Endodermal cell (in vitro differentiated cells): ENCODE results near the gene TNRC6B. TPM values are rescaled to one million over a fixed set of nuclear protein-coding genes. Genes with fewer than 3 reads are reported as not detected.

Source experiments
- DNase-seq: peaks from one replicate; pipeline ENCODE4 v3.0.0-alpha.2; 2017
- H3K27ac ChIP-seq: 2 replicates; pipeline ENCODE4 v1.5.1; 2013; ENCODE audit warnings: mild to moderate bottlenecking, low read depth, low read length, moderate library complexity
- H3K27me3 ChIP-seq: 2 replicates; pipeline ENCODE4 v1.6.1; 2013; ENCODE audit warnings: mild to moderate bottlenecking, low read length, moderate library complexity; ENCODE audit not compliant: insufficient read depth, control insufficient read depth, poor library complexity, severe bottlenecking
- H3K36me3 ChIP-seq: 2 replicates; pipeline ENCODE4 v1.7.0; 2013; ENCODE audit warnings: mild to moderate bottlenecking, low read length, moderate library complexity; ENCODE audit not compliant: control insufficient read depth, insufficient read depth
- H3K4me1 ChIP-seq: one replicate; pipeline ENCODE4 v1.7.0; 2013; ENCODE audit warnings: low read length; ENCODE audit not compliant: control insufficient read depth, insufficient read depth
- H3K4me3 ChIP-seq: 2 replicates; pipeline ENCODE4 v1.5.1; 2013; ENCODE audit warnings: mild to moderate bottlenecking, low read length, moderate library complexity
- H3K9ac ChIP-seq: 2 replicates; pipeline ENCODE4 v1.6.1; 2013; ENCODE audit warnings: mild to moderate bottlenecking, low read length, moderate library complexity; ENCODE audit not compliant: poor library complexity, severe bottlenecking; ENCODE audit errors: extremely low read depth
- H3K9me3 ChIP-seq: 2 replicates; pipeline ENCODE4 v1.6.1; 2013; ENCODE audit warnings: mild to moderate bottlenecking, low read length, moderate library complexity; ENCODE audit not compliant: control insufficient read depth
- H3K27ac Mint-ChIP-seq: 2 replicates; pipeline ENCODE4 v1.8.0; 2020; ENCODE audit warnings: mixed read lengths
- H3K27me3 Mint-ChIP-seq: 2 replicates; pipeline ENCODE4 v1.8.0; 2021; ENCODE audit warnings: mild to moderate bottlenecking, mixed read lengths; ENCODE audit not compliant: insufficient read depth
- H3K36me3 Mint-ChIP-seq: 2 replicates; pipeline ENCODE4 v1.8.0; 2020; ENCODE audit warnings: low read depth, mixed read lengths
- H3K4me1 Mint-ChIP-seq: 2 replicates; pipeline ENCODE4 v1.8.0; 2020; ENCODE audit warnings: mixed read lengths
- H3K4me3 Mint-ChIP-seq: 2 replicates; pipeline ENCODE4 v1.8.0; 2020; ENCODE audit warnings: mild to moderate bottlenecking, moderate library complexity, mixed read lengths
- H3K9me3 Mint-ChIP-seq: 2 replicates; pipeline ENCODE4 v1.8.0; 2020; ENCODE audit warnings: mild to moderate bottlenecking, mixed read lengths
- WGBS, 2 experiments: methylation state at CpG; one replicate each; pipeline versions ENCODE4 v1.1.5 to v1.1.7; 2013; ENCODE audit warnings: missing lambda C conversion rate in 2 of 2, mixed read lengths in 1 of 2; ENCODE audit not compliant: insufficient coverage in 1 of 2, insufficient read length in 1 of 2; 5-methylcytosine and 5-hydroxymethylcytosine counted together
- total RNA-seq, 2 donors: library from RNA; stranded (reverse); fragmentation: NEBNext Ultra II Directional in 1 of 2; extraction: Animal tissue kit (Norgen Biotek cat#: 25700) in 1 of 2; gene quantifications; 2 replicates in 1 of 2; 3 replicates in 1 of 2; pipeline ENCODE4 v1.2.1, GENCODE V29; 2021
- TF ChIP-seq, protein P1 (sequence below): fragments of 200-600 bp; sonication (generic); conservative IDR thresholded peaks from 2 replicates; pipeline ENCODE4 v1.5.0; 2021; ENCODE audit warnings: antibody characterized with exemption, mild to moderate bottlenecking

Gene TNRC6B
- total RNA-seq, 2 donors from 2014 or later: 57.5 to 62.5 TPM

DNA sequence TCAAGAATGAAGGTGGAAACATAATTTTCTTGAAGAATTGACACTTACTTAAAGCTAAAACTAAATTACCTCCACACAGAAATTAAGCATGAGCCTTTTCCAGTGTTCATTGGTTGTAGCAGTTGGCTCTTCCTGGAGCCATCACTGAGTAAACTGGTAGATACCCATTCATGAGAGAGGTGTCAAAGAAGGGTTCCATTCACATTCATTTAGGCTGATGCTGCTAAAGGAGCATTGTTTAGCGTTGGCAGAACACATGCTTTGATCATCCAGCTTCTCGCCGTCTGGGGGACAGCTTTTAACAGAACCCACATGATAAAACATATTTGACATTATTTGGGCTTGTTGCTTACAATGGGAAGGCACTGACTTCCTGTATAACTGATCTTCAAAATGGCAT, 71.6 kb downstream of the TNRC6B start:
- DNase-seq: no peak
- TF ChIP-seq, protein P1, sequence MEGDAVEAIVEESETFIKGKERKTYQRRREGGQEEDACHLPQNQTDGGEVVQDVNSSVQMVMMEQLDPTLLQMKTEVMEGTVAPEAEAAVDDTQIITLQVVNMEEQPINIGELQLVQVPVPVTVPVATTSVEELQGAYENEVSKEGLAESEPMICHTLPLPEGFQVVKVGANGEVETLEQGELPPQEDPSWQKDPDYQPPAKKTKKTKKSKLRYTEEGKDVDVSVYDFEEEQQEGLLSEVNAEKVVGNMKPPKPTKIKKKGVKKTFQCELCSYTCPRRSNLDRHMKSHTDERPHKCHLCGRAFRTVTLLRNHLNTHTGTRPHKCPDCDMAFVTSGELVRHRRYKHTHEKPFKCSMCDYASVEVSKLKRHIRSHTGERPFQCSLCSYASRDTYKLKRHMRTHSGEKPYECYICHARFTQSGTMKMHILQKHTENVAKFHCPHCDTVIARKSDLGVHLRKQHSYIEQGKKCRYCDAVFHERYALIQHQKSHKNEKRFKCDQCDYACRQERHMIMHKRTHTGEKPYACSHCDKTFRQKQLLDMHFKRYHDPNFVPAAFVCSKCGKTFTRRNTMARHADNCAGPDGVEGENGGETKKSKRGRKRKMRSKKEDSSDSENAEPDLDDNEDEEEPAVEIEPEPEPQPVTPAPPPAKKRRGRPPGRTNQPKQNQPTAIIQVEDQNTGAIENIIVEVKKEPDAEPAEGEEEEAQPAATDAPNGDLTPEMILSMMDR: no peak
- H3K9me3 Mint-ChIP-seq: no peaks in the 10 kb centered on the region
- Histone ChIP-seq H3K36me3 (peaks cover 36% of the 10 kb centered on the region), H3K4me1 (no peaks in the 10 kb centered on the region), H3K27me3 (no peaks in the 10 kb centered on the region), H3K4me3 (no peak overlapping the region), H3K9me3 (no peaks in the 10 kb centered on the region), H3K9ac (no peak overlapping the region), H3K27ac (no peak overlapping the region)
- no peak overlapping the region for H3K4me3 Mint-ChIP-seq
- WGBS, 2 experiments: 44 to 79% methylated on average over 3 of the region's 3 CpGs
- H3K36me3 Mint-ChIP-seq: peaks cover 53% of the 10 kb centered on the region
- H3K27ac Mint-ChIP-seq: no peak overlapping the region
- H3K4me1 Mint-ChIP-seq: peaks cover 9% of the 10 kb centered on the region
- H3K27me3 Mint-ChIP-seq: no peaks in the 10 kb centered on the region

DNA sequence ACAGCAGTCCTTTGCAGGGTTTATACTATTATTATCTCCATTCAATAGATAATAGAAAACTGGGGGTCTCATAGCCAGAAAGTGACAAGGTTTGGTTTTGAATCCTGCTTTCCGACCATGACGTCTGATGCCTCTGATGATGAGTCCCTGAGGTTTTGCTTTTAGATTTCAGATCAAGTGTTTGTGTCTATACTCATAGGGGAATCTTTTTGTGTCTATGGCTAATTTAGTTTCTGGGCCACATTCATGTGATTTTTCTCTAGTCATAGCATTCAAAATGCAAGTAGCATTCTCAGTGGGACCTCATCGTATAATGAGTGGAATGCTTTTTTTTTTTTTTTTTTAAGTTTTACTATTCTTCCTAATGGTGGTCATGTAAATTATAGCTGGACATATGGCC, 72.9 kb downstream of the TNRC6B start:
- WGBS, 2 experiments: 94% methylated on average over 3 of the region's 3 CpGs; no CpG with 5 or more reads in 1 of the 2 experiments

DNA sequence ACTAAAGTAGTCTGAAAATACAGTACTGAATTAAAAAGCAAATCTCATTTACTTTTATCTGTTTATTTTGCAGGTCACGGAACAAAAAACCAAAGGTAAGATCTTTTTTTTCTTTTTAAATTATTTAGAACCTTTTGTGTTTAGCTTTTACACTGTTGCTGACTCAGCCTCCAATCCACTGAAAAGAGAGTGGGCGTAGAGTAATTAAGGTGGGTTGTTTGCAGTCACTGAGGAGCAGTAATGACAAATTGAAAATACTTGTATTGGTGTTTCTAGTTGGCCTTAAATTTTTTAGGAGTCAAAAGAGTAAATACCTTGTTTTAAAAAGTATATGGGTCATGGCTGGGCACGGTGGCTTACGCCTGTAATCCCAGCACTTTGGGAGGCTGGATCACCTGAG, 73.4 kb downstream of the TNRC6B start:
- Mint-ChIP-seq H3K36me3 (peaks cover 54% of the 10 kb centered on the region), H3K27ac (no peak overlapping the region), H3K4me3 (no peak overlapping the region), H3K27me3 (no peaks in the 10 kb centered on the region), H3K4me1 (peaks cover 9% of the 10 kb centered on the region), H3K9me3 (no peaks in the 10 kb centered on the region)
- Histone ChIP-seq H3K36me3 (peaks cover 36% of the 10 kb centered on the region), H3K9ac (no peak overlapping the region), H3K4me1 (no peaks in the 10 kb centered on the region), H3K4me3 (no peak overlapping the region), H3K9me3 (no peaks in the 10 kb centered on the region), H3K27me3 (no peaks in the 10 kb centered on the region), H3K27ac (no peak overlapping the region)
- TF ChIP-seq, protein P1: no peak
- DNase-seq: no peak
- WGBS, 2 experiments: 97 to 100% methylated on average over 3 of the region's 4 CpGs

More for the DNA sequence above, 72.9 kb downstream of the TNRC6B start:
- Mint-ChIP-seq H3K9me3 (no peaks in the 10 kb centered on the region), H3K27ac (peak overlapping the region; percentile 60), H3K4me1 (peaks cover 9% of the 10 kb centered on the region), H3K27me3 (no peaks in the 10 kb centered on the region), H3K36me3 (peaks cover 58% of the 10 kb centered on the region), H3K4me3 (no peak overlapping the region)
- no peaks in the 10 kb centered on the region for H3K4me1 ChIP-seq
- H3K27ac ChIP-seq: no peak overlapping the region
- no peaks in the 10 kb centered on the region for H3K9me3 ChIP-seq
- no peak for DNase-seq
- H3K27me3 ChIP-seq: no peaks in the 10 kb centered on the region
- TF ChIP-seq, protein P1: no peak
- H3K36me3 ChIP-seq: peaks cover 41% of the 10 kb centered on the region
- no peak overlapping the region for H3K9ac ChIP-seq
- no peak overlapping the region for H3K4me3 ChIP-seq
